Pancreas (tissue), 10 donors: Measurements from ENCODE around the gene ST3GAL5. TPM values are rescaled to one million over a fixed set of nuclear protein-coding genes. Genes with fewer than 3 reads are reported as not detected.

Experiments
- ATAC-seq, 4 donors: fragments of 200-7000 bp; cut with Tn5 transposase; one replicate each; pipeline versions ENCODE4 v1.8.0 to v1.9.1; 2020; ENCODE audit warnings: mild to moderate bottlenecking in 4 of 4, moderate library complexity in 4 of 4
- DNase-seq, 6 donors: peaks; one replicate each; pipeline ENCODE4 v3.0.0-alpha.2; 2020
- FAIRE-seq: peaks from 2 replicates; lab custom pipeline; 2012; peaks lifted over from hg19 to GRCh38; lab: Jason Lieb, UNC
- H3K27ac ChIP-seq, 4 donors: fragments of 200-600 bp; sonication (generic); 1 replicate in 3 of 4; 2 replicates in 1 of 4; pipeline versions ENCODE4 v1.5.0 to v1.8.0; 2020
- H3K27me3 ChIP-seq, 4 donors: fragments of 200-600 bp; one replicate each; pipeline ENCODE4 v1.8.0; 2021
- H3K36me3 ChIP-seq, 3 donors: fragments of 200-600 bp; sonication (generic) in 1 of 3; one replicate each; pipeline versions ENCODE4 v1.5.0 to v1.8.0; 2020 to 2021
- H3K4me1 ChIP-seq, 3 donors: fragments of 200-600 bp; one replicate each; pipeline ENCODE4 v1.8.0; 2021
- H3K4me3 ChIP-seq, 4 donors: fragments of 200-600 bp; sonication (generic) in 2 of 4; one replicate each; pipeline versions ENCODE4 v1.5.0 to v1.8.0; 2020 to 2021
- H3K9me3 ChIP-seq, 4 donors: fragments of 200-600 bp; one replicate each; pipeline ENCODE4 v1.8.0; 2021
- WGBS, 2 donors: extraction: QIAGEN DNeasy Blood & Tissue Kit; methylation state at CpG; one replicate each; pipeline ENCODE4 v1.1.7; 2013; 5-methylcytosine and 5-hydroxymethylcytosine counted together
- intact Hi-C, 3 donors: fragments of 100-400 bp; cut with DNase I; formaldehyde crosslinking; loops; one replicate each; pipeline versions ENCODE4 v1.11.1 to v1.14.2; 2022
- polyA plus RNA-seq, 2 donors: library from polyadenylated mRNA; stranded (reverse); fragments of 200-250 nt; gene quantifications; one replicate each; pipeline ENCODE4 v1.2.3, GENCODE V29; 2013
- total RNA-seq, 6 donors: library from RNA; stranded (reverse); fragmentation: NEBNext Ultra II Directional in 4 of 6; extraction: Animal tissue kit (Norgen Biotek cat#: 25700) in 4 of 6; gene quantifications; one replicate each; pipeline versions ENCODE4 v1.2.1 to v1.2.4, GENCODE V29; 2021 to 2023
- TF ChIP-seq, protein P1 (sequence below), 4 donors: fragments of 200-600 bp; sonication (generic) in 3 of 4; IDR thresholded peaks; one replicate each; pipeline versions ENCODE4 v1.5.0 to v1.8.0; 2021; ENCODE audit warnings: antibody characterized with exemption in 4 of 4
- donor health status: healthy with polysubstance abuse.
- donor health status: DM: no; HTN: no; CAD: no; lungs with moderate emphysema.
- donor health status: DM: no; HTN: no; CAD: no.
- donor health status: control.
- donor health status: control.
- donor health status: Bipolar disorder and iron deficiency.
- donor health status: DM: yes; HTN: yes; CAD: no.
- donor health status: DM: no; HTN: no; CAD: no.
- donor health status: DM: no; HTN: no; CAD: no.
- donor health status: DM: yes; HTN: yes; CAD: no.

ST3GAL5 gene
- total and polyA plus RNA-seq, 8 donors = 4.4 to 14.5 (median 6.9) TPM

DNA sequence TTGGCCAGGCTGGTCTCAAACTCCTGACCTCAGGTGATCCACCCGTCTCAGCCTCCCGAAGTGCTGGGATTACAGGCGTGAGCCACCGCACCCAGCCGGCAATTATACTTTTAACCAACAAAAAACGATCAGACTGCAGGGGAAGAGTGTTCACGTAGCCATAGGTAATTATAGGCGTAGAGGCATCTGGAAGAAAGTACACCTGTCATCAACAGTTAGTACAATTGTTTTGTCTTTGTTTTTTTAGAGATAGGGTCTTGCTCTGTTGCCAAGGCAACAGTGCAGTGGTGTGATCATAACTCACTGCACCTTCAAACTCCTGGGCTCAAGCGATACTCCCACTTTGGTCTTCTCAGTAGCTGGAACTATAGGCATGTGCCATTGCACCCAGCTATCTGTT, 20.0 kb downstream of the ST3GAL5 start:
- H3K27me3 ChIP-seq = no peaks in the 10 kb centered on the region
- H3K9me3 ChIP-seq = no peaks in the 10 kb centered on the region
- intact Hi-C loops = no loop called here
- no peaks in the 10 kb centered on the region for H3K36me3 ChIP-seq
- no peak overlapping the region for H3K27ac ChIP-seq
- DNase-seq (no peak), ATAC-seq (no peak), FAIRE-seq (no peak)
- no peak overlapping the region for H3K4me3 ChIP-seq
- peaks cover 0 to 13% (median 0%) of the 10 kb centered on the region in 3 donors for H3K4me1 ChIP-seq
- 91 to 94% methylated on average over 9 of the region's 9 CpGs for WGBS, 2 donors
- TF ChIP-seq, protein P1, sequence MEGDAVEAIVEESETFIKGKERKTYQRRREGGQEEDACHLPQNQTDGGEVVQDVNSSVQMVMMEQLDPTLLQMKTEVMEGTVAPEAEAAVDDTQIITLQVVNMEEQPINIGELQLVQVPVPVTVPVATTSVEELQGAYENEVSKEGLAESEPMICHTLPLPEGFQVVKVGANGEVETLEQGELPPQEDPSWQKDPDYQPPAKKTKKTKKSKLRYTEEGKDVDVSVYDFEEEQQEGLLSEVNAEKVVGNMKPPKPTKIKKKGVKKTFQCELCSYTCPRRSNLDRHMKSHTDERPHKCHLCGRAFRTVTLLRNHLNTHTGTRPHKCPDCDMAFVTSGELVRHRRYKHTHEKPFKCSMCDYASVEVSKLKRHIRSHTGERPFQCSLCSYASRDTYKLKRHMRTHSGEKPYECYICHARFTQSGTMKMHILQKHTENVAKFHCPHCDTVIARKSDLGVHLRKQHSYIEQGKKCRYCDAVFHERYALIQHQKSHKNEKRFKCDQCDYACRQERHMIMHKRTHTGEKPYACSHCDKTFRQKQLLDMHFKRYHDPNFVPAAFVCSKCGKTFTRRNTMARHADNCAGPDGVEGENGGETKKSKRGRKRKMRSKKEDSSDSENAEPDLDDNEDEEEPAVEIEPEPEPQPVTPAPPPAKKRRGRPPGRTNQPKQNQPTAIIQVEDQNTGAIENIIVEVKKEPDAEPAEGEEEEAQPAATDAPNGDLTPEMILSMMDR (IDR thresholded peaks at IDR 0.05) = no peak

DNA sequence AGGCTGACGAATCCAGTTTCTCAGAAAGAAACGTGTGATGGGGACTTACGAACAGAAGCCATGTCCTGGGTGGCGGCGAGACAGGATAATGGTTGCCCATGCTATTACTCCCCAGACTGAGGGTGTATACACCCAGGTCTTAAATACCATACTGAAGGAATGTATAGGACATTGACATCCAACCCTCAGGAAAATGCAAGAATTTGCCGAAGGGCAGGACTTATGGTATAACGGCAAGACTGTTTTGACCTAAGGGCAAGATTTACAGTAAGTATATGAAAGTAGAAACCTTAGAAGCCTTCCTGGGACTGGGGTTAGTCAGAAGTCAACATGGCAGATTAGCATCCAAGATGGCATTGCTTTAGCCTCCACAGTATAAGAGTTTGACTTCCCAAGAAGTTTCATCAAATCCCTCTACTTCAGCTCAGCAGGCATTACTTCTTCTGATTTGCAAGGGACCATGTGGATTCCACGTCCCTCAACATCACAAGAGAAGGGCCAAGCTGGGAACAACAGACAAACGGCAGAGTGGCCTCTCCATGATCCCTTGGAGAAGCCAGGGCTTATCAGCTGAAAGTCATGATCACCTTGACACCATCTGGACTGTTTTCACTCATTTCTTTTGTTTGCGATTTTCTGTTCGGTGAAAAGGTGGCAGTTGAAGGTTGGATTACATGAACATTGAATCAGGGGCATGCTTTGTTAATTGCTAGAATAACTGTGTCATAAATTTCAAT, 21.1 kb downstream of the ST3GAL5 start:
- DNase-seq (no peak), ATAC-seq (peak in 2 of 4 donors; percentile 34 to 59), FAIRE-seq (no peak)
- intact Hi-C loops = no loop called here
- no peak overlapping the region for H3K27ac ChIP-seq
- no peak overlapping the region for H3K4me3 ChIP-seq
- no peaks in the 10 kb centered on the region for H3K27me3 ChIP-seq
- peaks cover 0 to 13% (median 0%) of the 10 kb centered on the region in 3 donors for H3K4me1 ChIP-seq
- H3K9me3 ChIP-seq = no peaks in the 10 kb centered on the region
- TF ChIP-seq, protein P1 (IDR thresholded peaks at IDR 0.05) = no peak
- 73 to 76% methylated on average over 11 of the region's 11 CpGs for WGBS, 2 donors
- H3K36me3 ChIP-seq = no peaks in the 10 kb centered on the region

DNA sequence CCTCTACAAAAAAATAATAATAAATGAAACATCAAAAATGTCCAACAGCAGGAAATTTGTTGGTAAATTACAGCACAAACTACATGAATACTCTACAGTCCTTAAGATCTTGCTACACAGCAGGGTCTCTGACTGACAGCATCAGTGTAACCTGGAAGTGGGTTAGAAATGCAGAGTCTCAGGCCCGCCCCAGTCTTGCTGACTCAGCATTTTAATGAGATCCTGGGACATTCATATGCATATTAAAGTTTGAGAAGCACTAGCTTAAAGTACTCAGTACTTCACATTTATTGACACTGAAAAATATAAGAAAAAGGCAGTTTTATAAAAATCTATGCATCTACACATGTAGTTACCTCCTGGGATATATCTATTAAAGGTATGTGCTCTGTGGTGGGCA, 21.7 kb downstream of the ST3GAL5 start:
- no peaks in the 10 kb centered on the region for H3K27me3 ChIP-seq
- H3K4me1 ChIP-seq = peaks cover 0 to 13% (median 0%) of the 10 kb centered on the region in 3 donors
- no peak for FAIRE-seq
- no peaks in the 10 kb centered on the region for H3K9me3 ChIP-seq
- no peak overlapping the region for H3K4me3 ChIP-seq
- ATAC-seq = no peak
- DNase-seq = no peak
- TF ChIP-seq, protein P1 (IDR thresholded peaks at IDR 0.05) = no peak
- H3K27ac ChIP-seq = no peak overlapping the region
- WGBS, 2 donors = 98 to 100% methylated on average over 1 of the region's 1 CpG
- intact Hi-C loops = no loop called here
- H3K36me3 ChIP-seq = no peaks in the 10 kb centered on the region

DNA sequence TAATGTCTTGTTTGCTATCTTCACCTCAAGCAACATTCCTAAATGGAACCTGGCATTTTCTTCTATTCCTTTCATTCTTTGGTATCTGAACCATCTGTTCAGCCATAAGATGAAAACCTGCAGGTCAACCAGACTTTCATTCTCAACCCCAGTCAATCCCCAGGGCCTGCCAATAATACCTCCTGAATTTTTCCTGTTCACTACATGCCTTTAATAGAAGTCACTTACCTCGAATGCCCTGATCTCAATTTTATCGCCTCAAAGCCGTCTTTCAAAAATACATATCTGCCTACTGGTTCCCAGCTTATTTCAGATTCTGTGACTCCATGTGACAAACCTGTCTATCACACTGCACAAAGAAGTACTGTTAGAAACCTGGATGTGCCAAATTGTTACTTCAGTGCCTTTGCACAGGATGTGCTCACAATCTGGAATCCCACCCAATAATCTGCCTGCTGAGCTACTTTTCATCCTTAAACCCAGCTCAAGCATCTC, 22.6 kb downstream of the ST3GAL5 start:
- whole genome bisulfite sequencing, 2 donors = 79% methylated on average over 3 of the region's 3 CpGs
- no peak for FAIRE-seq
- Histone ChIP-seq H3K4me3 (no peak overlapping the region), H3K27me3 (no peaks in the 10 kb centered on the region), H3K9me3 (no peaks in the 10 kb centered on the region), H3K27ac (no peak overlapping the region), H3K36me3 (no peaks in the 10 kb centered on the region), H3K4me1 (peaks cover 0 to 6% (median 0%) of the 10 kb centered on the region in 3 donors)
- intact Hi-C loops = no loop called here
- no peak for ATAC-seq
- TF ChIP-seq, protein P1 (IDR thresholded peaks at IDR 0.05) = no peak
- DNase-seq = no peak
